SK-MEL-5 (cell line): ENCODE data around the gene UPK1A. TPM values are rescaled to one million over a fixed set of nuclear protein-coding genes. Genes with fewer than 3 reads are reported as not detected.

ENCODE experiments used
- DNase-seq: peaks from one replicate; pipeline ENCODE4 v3.0.0-alpha.2; 2016; ENCODE audit warnings: low read depth, low spot score
- in situ Hi-C: cut with HindIII; loops from 2 replicates; pipeline ENCODE4 v1.10.0; 2016; ENCODE audit warnings: low sequenced_read_pairs, high pct_unique_total_duplicates, low pct_unique_long_range_greater_than_20kb
- total RNA-seq: library from RNA; depleted of rRNA; stranded (reverse); fragments of >200 nt; shearing (Covaris generic); gene quantifications from 2 replicates; pipeline ENCODE4 v1.2.3, GENCODE V29; 2014

UPK1A gene
- total RNA-seq, 1 experiment from 2014 or later, result not detected

- in situ Hi-C loops, result no loop called here
These were observed 46.5 kb downstream of the UPK1A start for GRCh38 chr19:35712567-35713505.

GRCh38 chr19:35713506-35713850, 47.2 kb downstream of the UPK1A start:
- in situ Hi-C loops, result no loop called here
- no peak for DNase-seq

More at GRCh38 chr19:35712567-35713505, 46.5 kb downstream of the UPK1A start:
- DNase-seq, result no peak

GRCh38 chr19:35713904-35714495, 47.7 kb downstream of the UPK1A start:
- in situ Hi-C loops, result no loop called here
- DNase-seq, result no peak

- in situ Hi-C loops, result no loop called here
- DNase-seq, result no peak
These were observed 48.5 kb downstream of the UPK1A start for GRCh38 chr19:35714601-35715354.

- no peak for DNase-seq
- in situ Hi-C loops, result no loop called here
These were observed 49.1 kb downstream of the UPK1A start for GRCh38 chr19:35715355-35715809.

GRCh38 chr19:35715981-35716800, 49.9 kb downstream of the UPK1A start:
- no peak for DNase-seq
- in situ Hi-C loops, result no loop called here

GRCh38 chr19:35716801-35717664, 50.7 kb downstream of the UPK1A start:
- in situ Hi-C loops, result no loop called here

GRCh38 chr19:35717665-35718344, 51.5 kb downstream of the UPK1A start, which contains the start of gene KMT2B:
Gene KMT2B, plus strand, starts transcription at chr19:35718003. Its CDS starts 16 bp downstream, at chr19:35718019.
- no peak for DNase-seq
- in situ Hi-C loops, result no loop called here

More at GRCh38 chr19:35716801-35717664, 50.7 kb downstream of the UPK1A start:
- DNase-seq, result peak; percentile 92

- in situ Hi-C loops, result no loop called here
- DNase-seq, result no peak
These were observed 52.2 kb downstream of the UPK1A start for GRCh38 chr19:35718345-35719041.

GRCh38 chr19:35719402-35720162, 53.3 kb downstream of the UPK1A start:
- no peak for DNase-seq
- in situ Hi-C loops, result no loop called here

GRCh38 chr19:35720163-35720524, 53.8 kb downstream of the UPK1A start:
- DNase-seq, result no peak
- in situ Hi-C loops, result no loop called here

GRCh38 chr19:35720648-35721047, 54.3 kb downstream of the UPK1A start:
- DNase-seq, result no peak
- in situ Hi-C loops, result no loop called here

- no peak for DNase-seq
- in situ Hi-C loops, result no loop called here
These were observed 55.1 kb downstream of the UPK1A start for GRCh38 chr19:35721374-35721773.

GRCh38 chr19:35722461-35722860, 56.1 kb downstream of the UPK1A start:
- in situ Hi-C loops, result no loop called here
- DNase-seq, result no peak

- no peak for DNase-seq
- in situ Hi-C loops, result no loop called here
These were observed 56.6 kb downstream of the UPK1A start for GRCh38 chr19:35722897-35723296.
